H1 (cell line): ENCODE data around the gene ARHGEF10L. TPM values are rescaled to one million over a fixed set of nuclear protein-coding genes. Genes with fewer than 3 reads are reported as not detected.

Experiments
- BACH1 ChIP-seq: IDR thresholded peaks from 2 replicates; pipeline ENCODE4 v1.6.1; 2012; ENCODE audit warnings: low read length, improper control_type of control experiment
- POLR2A ChIP-seq, 2 experiments: IDR thresholded peaks; 1 replicate in 1 of 2; 2 replicates in 1 of 2; pipeline ENCODE4 v1.6.1; 2011; ENCODE audit warnings: low read depth in 2 of 2, low read length in 2 of 2, mild to moderate bottlenecking in 2 of 2; ENCODE audit errors: control extremely low read depth in 1 of 2
- SRF ChIP-seq: IDR thresholded peaks from 2 replicates; pipeline ENCODE4 v1.6.1; 2011; ENCODE audit warnings: mild to moderate bottlenecking, low read depth, low read length, moderate library complexity
- TEAD4 ChIP-seq: IDR thresholded peaks from 2 replicates; pipeline ENCODE4 v1.6.1; 2012; ENCODE audit warnings: low read depth, low read length, inconsistent platforms, mixed read lengths
- polyA plus RNA-seq, 7 experiments: library from polyadenylated mRNA; depleted of rRNA in 3 of 7; stranded (reverse) in 5 of 7; unstranded in 2 of 7; fragments of >200 nt in 5 of 7; fragments of 200-250 nt in 2 of 7; gene quantifications; 1 replicate in 5 of 7; 2 replicates in 1 of 7; 4 replicates in 1 of 7; pipeline versions ENCODE4 v1.2.1 to v1.2.3, GENCODE V29; 2011 to 2013; ENCODE audit warnings: missing spikeins in 2 of 7, mixed read lengths in 2 of 7
- total RNA-seq: library from RNA; stranded (reverse); fragmentation: NEBNext Ultra II Directional; extraction: Animal tissue kit (Norgen Biotek cat#: 25700); gene quantifications from 2 replicates; pipeline ENCODE4 v1.2.1, GENCODE V29; 2021
- TF ChIP-seq, protein P1 (sequence below): fragments of 300-600 bp; sonication (generic); IDR thresholded peaks from 2 replicates; pipeline ENCODE4 v1.7.1; 2012; ENCODE audit warnings: low read length, moderate library complexity, mild to moderate bottlenecking, inconsistent platforms; ENCODE audit not compliant: insufficient replicate concordance
- TF ChIP-seq, protein P2 (sequence below), 3 experiments: IDR thresholded peaks; 1 replicate in 2 of 3; 2 replicates in 1 of 3; pipeline versions ENCODE4 v1.5.1 to v1.6.1; 2011; ENCODE audit warnings: low read length in 3 of 3, mild to moderate bottlenecking in 3 of 3, inconsistent platforms in 2 of 3, low read depth in 1 of 3, moderate library complexity in 1 of 3; ENCODE audit not compliant: insufficient read depth in 1 of 3; ENCODE audit errors: control extremely low read depth in 1 of 3

The ARHGEF10L gene
- total and polyA plus RNA-seq, 2 of the 8 experiments (the other 6 are each of a cell fraction or from before 2014, with no cell fraction given): 33.6 to 39.6 TPM

DNA sequence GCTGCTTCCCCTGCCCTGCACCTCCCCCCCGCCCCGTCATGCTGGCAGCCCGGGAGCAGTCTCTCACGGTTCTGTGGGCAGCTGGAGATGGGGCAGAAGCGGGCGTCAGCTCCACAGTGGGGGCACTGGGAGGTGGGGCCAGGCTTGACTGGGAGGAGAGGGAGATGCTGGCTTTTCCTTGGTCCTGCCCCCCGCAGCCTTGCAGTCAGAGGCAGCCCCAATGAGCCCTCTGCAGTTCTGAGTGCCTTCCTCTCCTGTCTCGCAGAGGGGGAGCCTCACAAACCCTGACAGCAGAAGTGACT lies 21.7 kb downstream of the ARHGEF10L start (continued):
- TF ChIP-seq, protein P1, sequence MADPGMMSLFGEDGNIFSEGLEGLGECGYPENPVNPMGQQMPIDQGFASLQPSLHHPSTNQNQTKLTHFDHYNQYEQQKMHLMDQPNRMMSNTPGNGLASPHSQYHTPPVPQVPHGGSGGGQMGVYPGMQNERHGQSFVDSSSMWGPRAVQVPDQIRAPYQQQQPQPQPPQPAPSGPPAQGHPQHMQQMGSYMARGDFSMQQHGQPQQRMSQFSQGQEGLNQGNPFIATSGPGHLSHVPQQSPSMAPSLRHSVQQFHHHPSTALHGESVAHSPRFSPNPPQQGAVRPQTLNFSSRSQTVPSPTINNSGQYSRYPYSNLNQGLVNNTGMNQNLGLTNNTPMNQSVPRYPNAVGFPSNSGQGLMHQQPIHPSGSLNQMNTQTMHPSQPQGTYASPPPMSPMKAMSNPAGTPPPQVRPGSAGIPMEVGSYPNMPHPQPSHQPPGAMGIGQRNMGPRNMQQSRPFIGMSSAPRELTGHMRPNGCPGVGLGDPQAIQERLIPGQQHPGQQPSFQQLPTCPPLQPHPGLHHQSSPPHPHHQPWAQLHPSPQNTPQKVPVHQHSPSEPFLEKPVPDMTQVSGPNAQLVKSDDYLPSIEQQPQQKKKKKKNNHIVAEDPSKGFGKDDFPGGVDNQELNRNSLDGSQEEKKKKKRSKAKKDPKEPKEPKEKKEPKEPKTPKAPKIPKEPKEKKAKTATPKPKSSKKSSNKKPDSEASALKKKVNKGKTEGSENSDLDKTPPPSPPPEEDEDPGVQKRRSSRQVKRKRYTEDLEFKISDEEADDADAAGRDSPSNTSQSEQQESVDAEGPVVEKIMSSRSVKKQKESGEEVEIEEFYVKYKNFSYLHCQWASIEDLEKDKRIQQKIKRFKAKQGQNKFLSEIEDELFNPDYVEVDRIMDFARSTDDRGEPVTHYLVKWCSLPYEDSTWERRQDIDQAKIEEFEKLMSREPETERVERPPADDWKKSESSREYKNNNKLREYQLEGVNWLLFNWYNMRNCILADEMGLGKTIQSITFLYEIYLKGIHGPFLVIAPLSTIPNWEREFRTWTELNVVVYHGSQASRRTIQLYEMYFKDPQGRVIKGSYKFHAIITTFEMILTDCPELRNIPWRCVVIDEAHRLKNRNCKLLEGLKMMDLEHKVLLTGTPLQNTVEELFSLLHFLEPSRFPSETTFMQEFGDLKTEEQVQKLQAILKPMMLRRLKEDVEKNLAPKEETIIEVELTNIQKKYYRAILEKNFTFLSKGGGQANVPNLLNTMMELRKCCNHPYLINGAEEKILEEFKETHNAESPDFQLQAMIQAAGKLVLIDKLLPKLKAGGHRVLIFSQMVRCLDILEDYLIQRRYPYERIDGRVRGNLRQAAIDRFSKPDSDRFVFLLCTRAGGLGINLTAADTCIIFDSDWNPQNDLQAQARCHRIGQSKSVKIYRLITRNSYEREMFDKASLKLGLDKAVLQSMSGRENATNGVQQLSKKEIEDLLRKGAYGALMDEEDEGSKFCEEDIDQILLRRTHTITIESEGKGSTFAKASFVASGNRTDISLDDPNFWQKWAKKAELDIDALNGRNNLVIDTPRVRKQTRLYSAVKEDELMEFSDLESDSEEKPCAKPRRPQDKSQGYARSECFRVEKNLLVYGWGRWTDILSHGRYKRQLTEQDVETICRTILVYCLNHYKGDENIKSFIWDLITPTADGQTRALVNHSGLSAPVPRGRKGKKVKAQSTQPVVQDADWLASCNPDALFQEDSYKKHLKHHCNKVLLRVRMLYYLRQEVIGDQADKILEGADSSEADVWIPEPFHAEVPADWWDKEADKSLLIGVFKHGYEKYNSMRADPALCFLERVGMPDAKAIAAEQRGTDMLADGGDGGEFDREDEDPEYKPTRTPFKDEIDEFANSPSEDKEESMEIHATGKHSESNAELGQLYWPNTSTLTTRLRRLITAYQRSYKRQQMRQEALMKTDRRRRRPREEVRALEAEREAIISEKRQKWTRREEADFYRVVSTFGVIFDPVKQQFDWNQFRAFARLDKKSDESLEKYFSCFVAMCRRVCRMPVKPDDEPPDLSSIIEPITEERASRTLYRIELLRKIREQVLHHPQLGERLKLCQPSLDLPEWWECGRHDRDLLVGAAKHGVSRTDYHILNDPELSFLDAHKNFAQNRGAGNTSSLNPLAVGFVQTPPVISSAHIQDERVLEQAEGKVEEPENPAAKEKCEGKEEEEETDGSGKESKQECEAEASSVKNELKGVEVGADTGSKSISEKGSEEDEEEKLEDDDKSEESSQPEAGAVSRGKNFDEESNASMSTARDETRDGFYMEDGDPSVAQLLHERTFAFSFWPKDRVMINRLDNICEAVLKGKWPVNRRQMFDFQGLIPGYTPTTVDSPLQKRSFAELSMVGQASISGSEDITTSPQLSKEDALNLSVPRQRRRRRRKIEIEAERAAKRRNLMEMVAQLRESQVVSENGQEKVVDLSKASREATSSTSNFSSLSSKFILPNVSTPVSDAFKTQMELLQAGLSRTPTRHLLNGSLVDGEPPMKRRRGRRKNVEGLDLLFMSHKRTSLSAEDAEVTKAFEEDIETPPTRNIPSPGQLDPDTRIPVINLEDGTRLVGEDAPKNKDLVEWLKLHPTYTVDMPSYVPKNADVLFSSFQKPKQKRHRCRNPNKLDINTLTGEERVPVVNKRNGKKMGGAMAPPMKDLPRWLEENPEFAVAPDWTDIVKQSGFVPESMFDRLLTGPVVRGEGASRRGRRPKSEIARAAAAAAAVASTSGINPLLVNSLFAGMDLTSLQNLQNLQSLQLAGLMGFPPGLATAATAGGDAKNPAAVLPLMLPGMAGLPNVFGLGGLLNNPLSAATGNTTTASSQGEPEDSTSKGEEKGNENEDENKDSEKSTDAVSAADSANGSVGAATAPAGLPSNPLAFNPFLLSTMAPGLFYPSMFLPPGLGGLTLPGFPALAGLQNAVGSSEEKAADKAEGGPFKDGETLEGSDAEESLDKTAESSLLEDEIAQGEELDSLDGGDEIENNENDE: no peak
- no peak for TF ChIP-seq POLR2A (IDR thresholded peaks at IDR 0.05; ENCODE audit: control extremely low read depth in 1 of 2, low read depth in 2 of 2, low read length in 2 of 2)
- no peak for TF ChIP-seq BACH1
- no peak for TF ChIP-seq SRF
- no peak for TF ChIP-seq TEAD4
- TF ChIP-seq, protein P2, sequence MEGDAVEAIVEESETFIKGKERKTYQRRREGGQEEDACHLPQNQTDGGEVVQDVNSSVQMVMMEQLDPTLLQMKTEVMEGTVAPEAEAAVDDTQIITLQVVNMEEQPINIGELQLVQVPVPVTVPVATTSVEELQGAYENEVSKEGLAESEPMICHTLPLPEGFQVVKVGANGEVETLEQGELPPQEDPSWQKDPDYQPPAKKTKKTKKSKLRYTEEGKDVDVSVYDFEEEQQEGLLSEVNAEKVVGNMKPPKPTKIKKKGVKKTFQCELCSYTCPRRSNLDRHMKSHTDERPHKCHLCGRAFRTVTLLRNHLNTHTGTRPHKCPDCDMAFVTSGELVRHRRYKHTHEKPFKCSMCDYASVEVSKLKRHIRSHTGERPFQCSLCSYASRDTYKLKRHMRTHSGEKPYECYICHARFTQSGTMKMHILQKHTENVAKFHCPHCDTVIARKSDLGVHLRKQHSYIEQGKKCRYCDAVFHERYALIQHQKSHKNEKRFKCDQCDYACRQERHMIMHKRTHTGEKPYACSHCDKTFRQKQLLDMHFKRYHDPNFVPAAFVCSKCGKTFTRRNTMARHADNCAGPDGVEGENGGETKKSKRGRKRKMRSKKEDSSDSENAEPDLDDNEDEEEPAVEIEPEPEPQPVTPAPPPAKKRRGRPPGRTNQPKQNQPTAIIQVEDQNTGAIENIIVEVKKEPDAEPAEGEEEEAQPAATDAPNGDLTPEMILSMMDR (IDR thresholded peaks at IDR 0.05; ENCODE audit: control extremely low read depth in 1 of 3, insufficient read depth in 1 of 3, low read depth in 1 of 3, low read length in 3 of 3): no peak
